GM19395 (cell line): Measurements from ENCODE around the gene GRK2.

ENCODE experiments used
- ATAC-seq: cut with Tn5 transposase; IDR thresholded peaks from one replicate; pipeline ENCODE4 v1.9.1; 2021; ENCODE audit warnings: mild to moderate bottlenecking, moderate library complexity; ENCODE audit not compliant: unreplicated experiment

The GRK2 gene

GRCh38 chr11:67293090-67293489 is 26.8 kb downstream of the GRK2 start:
- ATAC-seq: no peak

GRCh38 chr11:67295846-67296245 is 29.6 kb downstream of the GRK2 start:
- no peak for ATAC-seq

- ATAC-seq: no peak
Observed at GRCh38 chr11:67298786-67299185, 32.5 kb downstream of the GRK2 start.

GRCh38 chr11:67299471-67300191 is 33.4 kb downstream of the GRK2 start:
- no peak for ATAC-seq

GRCh38 chr11:67300256-67300755 is 34.0 kb downstream of the GRK2 start:
- ATAC-seq: no peak

- no peak for ATAC-seq
Observed at GRCh38 chr11:67300756-67301312, 34.6 kb downstream of the GRK2 start.

GRCh38 chr11:67301313-67301921 is 35.1 kb downstream of the GRK2 start:
- ATAC-seq: no peak

- no peak for ATAC-seq
Observed at GRCh38 chr11:67301951-67302516, 35.8 kb downstream of the GRK2 start.

- ATAC-seq: no peak
Observed at GRCh38 chr11:67302571-67303131, 36.4 kb downstream of the GRK2 start.

GRCh38 chr11:67303132-67303834 is 37.0 kb downstream of the GRK2 start, which contains the start of gene SSH3:
Gene SSH3 (plus strand): TSS chr11:67303530. CDS start chr11:67303626, 96 bp downstream.
- no peak for ATAC-seq

GRCh38 chr11:67303835-67304411 is 37.6 kb downstream of the GRK2 start:
- no peak for ATAC-seq

- no peak for ATAC-seq
Observed at GRCh38 chr11:67304511-67305113, 38.3 kb downstream of the GRK2 start.

- ATAC-seq: no peak
Observed at GRCh38 chr11:67306769-67307544, 40.7 kb downstream of the GRK2 start.

- ATAC-seq: no peak
Observed at GRCh38 chr11:67307545-67308001, 41.3 kb downstream of the GRK2 start.

GRCh38 chr11:67308031-67308866 is 42.0 kb downstream of the GRK2 start:
- ATAC-seq: no peak

- no peak for ATAC-seq
Observed at GRCh38 chr11:67309166-67309565, 42.9 kb downstream of the GRK2 start.

GRCh38 chr11:67309661-67310061 is 43.4 kb downstream of the GRK2 start:
- ATAC-seq: no peak
